IPS-18c (cell line): ENCODE measurements around the gene SLC8A1.

Experiments
- H3K4me3 ChIP-seq: 2 replicates; pipeline ENCODE4 v1.7.0; 2013; ENCODE audit warnings: low read depth, mild to moderate bottlenecking, low read length, moderate library complexity; ENCODE audit not compliant: insufficient read depth
- H3K9me3 ChIP-seq: one replicate; pipeline ENCODE4 v1.6.1; 2013; ENCODE audit warnings: mild to moderate bottlenecking, low read length, moderate library complexity; ENCODE audit not compliant: control insufficient read depth, insufficient read depth

Gene SLC8A1

DNA sequence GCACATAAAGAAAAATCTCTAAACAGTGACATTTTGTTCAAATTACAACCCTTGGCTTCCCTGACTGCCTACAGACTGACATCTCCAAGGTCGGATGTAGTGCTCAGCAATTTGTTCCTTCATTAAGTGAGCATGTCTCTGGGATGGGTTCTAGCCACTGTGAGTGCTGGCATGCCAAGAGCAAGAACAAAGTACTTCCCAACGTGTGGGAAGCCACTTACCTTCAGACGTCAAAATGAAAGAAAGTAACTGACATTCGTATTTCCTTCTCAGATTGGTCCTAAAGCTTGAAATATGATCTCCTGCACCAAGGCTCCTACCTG is 193.8 kb downstream of the SLC8A1 start:
- H3K4me3 ChIP-seq, result no peak overlapping the region
- H3K9me3 ChIP-seq, result no peaks in the 10 kb centered on the region

DNA sequence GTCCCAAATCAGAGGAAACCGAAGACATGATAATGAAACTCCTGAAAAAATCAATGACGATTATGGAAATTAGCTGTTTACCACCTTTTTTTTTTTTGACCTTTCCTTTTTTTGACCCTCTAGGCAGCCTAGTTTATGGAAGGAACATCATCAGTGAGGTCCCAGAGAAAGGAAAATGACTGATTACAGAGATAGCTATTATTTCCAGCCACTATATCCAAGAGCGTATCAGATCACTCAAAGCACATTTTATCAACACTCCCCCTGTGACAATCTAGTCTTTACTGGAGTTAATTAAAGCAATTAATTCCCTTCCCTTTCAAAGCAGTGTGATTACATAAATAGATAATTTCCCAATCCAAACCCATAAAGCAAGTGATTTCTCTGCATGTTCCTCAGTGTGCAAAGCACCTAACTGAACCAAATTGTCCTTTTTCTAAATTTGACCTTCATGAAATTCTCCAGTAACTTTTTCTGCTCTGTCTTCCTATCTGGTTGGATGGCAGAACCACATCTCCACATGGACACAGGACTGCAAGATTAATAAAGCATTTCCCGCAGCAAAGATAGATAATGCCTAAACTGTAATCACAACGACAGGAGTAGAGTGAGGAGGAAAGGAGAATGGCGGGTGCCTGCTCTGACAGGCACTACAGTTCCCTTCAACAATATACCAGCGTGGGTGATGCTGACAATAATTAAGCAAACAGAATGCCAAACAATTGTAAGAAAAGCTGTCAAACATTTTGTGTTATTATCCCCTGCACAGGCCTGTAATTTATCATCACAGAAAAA is 194.4 kb downstream of the SLC8A1 start:
- no peak overlapping the region for H3K4me3 ChIP-seq
- no peaks in the 10 kb centered on the region for H3K9me3 ChIP-seq

DNA sequence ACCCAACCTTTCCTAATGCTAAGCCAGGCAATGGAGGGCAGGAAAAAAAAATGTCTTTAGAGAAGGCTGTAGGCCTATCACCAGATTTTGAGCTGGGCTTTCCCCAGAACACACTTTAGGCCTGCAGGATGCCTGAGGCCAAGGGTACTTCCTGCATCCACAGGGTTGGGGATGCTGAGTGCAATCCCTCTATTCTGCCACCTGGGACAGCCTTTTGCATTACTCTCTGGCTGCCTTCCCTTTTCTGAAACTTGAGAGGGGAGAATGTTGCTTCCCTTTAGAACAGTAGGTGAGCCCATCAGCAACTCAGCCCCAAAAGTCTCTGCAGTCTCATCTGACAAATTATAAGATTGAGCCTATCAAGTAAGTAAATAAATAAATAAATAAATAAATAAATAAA is 195.2 kb downstream of the SLC8A1 start:
- Histone ChIP-seq H3K9me3 (no peaks in the 10 kb centered on the region), H3K4me3 (no peak overlapping the region)

DNA sequence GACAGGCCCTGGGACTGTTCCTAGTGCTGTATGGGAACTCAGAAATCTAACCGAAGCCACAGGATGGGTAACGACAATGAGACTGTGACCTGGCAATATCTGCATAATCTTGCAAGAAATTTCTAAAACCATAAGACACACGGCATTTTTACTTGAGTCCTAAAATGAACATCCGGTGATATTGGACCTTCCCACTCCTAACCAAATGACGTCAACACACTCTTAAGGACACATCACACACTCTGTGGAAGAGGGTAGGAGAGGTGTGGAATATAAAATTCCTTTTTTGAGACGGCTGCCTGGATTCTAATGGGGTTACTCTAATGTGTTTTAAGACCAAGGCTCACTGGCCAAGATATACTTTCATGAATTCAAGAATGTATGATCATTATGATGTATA is 195.9 kb downstream of the SLC8A1 start:
- Histone ChIP-seq H3K4me3 (no peak overlapping the region), H3K9me3 (no peaks in the 10 kb centered on the region)

DNA sequence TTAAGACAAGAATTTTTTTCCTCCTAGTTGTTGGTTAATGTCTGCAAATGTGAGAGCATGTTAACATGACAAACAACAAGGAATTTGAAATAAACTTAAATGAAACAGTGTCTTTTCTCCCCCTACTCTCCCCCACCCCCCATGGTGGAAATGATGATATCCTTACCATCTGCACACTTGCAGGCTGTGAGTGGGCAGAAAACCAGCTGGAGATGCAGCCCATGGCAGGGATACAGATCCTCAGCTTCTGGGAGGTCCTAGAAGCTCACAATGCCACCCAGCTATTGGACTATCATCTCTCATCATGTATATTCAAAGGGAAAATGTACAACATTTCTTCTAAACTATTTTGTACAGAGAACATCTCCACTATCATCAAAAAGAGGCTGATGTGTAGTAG is 196.8 kb downstream of the SLC8A1 start:
- no peaks in the 10 kb centered on the region for H3K9me3 ChIP-seq
- H3K4me3 ChIP-seq, result no peak overlapping the region

DNA sequence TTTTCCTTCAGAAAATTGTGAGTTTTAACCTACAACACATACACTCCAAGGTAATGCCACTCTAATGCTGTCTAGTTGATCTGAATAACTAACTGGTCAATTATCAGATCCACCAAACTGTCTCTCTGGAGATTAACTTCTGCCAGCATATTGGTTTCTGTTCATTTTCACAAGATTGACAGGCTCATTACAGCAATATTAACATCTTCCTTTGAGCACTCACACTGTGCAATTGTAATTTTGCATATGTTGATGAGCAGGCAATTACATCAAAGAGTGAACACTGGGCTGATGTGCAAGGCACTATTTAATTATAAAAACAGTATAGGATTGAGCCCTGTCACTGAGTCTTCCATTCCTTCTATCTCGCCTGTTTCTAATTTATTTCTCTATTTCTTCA is 197.3 kb downstream of the SLC8A1 start:
- H3K4me3 ChIP-seq, result no peak overlapping the region
- H3K9me3 ChIP-seq, result no peaks in the 10 kb centered on the region

DNA sequence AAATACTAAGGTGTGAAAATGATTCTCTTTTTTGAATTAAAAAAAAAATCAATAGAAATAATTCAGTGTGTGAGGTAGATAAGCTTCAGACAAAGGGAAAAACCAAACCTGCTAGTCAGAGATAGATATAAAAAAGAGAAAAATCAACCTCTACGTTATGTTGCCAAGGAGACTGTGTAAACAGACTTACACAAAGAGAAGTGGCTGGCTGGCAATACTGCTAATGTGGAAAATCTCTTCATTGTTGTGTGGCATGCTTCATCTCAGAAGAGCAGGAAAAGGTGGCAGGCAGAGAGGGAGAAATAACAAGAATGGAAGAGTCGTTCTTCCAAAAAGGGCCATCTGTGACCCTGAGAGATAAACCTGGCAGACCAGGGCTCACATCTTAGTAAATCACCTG is 200.8 kb downstream of the SLC8A1 start:
- H3K9me3 ChIP-seq, result no peaks in the 10 kb centered on the region

DNA sequence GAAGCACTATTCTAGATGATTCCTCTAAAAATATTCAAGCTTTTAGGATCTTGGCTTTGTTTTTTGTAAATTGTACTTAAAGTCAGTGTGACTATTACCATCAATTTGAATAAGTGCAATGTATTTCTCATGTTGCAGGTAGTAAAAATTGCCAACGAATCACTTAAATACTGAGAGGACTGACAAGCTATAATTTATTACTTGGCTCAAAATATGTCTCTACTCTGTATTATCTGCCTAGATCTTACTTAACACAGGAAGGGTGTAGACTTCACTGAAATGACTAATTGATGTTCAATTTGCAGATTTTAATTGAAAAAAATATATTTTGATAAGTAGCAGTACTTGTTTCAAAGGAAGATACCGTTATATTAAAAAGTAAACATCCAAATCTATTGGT is 202.3 kb downstream of the SLC8A1 start:
- Histone ChIP-seq H3K9me3 (no peaks in the 10 kb centered on the region), H3K4me3 (no peak overlapping the region)

More for the DNA sequence above, 200.8 kb downstream of the SLC8A1 start:
- H3K4me3 ChIP-seq, result no peak overlapping the region

DNA sequence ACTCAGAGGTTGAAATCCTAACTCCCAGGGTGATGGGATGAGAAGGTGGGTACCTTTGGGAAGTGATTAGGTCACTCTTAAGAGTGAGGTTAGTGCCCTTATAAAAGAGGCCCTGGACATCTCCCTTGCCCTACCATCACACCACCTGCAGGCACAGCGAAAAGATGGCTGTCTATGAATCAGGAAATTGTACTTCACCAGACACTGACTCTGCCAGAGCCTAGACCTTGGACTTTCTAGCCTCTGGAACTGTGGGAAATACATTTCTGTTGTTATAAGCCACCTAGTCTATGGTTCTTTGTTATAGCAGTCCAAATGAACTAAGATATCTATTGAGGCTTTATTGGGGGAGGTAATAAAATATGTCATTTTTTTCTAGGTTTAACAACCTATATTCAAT is 203.6 kb downstream of the SLC8A1 start:
- Histone ChIP-seq H3K9me3 (no peaks in the 10 kb centered on the region), H3K4me3 (no peak overlapping the region)

DNA sequence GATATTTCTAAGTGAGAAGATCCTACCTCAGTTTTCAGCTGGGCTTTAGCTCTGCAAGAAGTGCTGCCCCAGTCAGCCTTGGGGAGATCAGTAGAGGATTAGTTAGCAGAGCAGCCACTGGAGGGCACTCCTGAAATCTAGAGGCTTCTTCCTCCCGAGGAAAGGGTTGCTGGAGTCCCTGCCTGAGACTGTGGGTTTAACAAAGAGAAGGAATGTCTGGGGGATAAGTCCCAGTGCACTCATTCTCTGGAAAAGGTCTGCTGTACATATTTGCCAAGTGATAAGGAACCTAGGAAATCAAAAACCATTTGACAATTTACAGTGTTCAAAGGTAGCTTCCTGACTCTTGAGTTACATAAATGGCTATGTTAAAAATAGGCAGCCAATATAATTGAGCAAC is 207.2 kb downstream of the SLC8A1 start:
- no peak overlapping the region for H3K4me3 ChIP-seq
- no peaks in the 10 kb centered on the region for H3K9me3 ChIP-seq

DNA sequence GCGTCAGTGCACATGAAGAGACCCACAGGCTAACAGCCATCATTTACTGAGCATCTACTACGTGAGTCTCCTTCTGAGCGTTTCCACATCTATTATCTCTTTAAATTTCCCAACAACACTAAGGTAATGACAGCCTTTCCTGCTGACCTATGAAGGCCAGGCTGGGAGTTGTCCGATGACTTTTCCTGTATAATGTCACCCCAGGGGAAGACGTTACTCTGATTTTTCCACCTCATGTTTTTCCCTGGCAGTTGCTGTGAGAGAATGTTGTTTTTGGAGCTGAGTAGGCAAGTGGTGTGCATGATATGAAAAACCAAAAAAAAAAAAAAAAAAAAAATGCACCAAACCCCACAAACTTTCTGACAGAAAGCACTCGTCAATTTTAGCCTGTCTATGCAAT is 207.6 kb downstream of the SLC8A1 start:
- Histone ChIP-seq H3K9me3 (no peaks in the 10 kb centered on the region), H3K4me3 (no peak overlapping the region)

DNA sequence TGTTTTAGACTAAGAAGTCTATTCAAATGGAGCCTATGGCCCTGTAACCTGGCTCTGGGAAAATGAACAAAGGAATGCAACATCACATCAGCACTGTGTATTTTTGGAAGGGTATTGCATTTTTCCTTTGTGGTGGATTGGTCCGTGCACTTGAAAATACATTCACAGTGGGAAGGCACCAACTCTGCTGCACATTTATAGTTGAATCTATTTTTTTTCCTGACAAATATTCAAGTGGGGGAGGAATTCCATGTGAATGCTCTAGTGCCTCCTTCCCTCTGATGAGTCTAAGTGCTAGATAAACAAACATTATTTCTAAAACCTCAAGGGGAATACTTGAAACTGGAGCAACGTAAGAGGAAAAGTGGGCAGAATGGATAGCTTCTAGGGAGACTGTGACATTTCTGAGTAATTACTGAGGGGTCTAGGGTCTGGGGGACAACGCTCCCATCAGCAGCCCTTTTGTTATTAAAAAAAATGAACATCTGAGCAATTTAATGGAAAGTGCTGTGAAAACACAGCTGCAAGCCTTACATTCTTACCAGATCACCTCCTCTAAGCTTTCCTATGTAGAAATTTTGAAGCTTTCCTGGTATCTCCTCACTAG is 208.2 kb downstream of the SLC8A1 start:
- H3K9me3 ChIP-seq, result no peaks in the 10 kb centered on the region
- H3K4me3 ChIP-seq, result no peak overlapping the region

DNA sequence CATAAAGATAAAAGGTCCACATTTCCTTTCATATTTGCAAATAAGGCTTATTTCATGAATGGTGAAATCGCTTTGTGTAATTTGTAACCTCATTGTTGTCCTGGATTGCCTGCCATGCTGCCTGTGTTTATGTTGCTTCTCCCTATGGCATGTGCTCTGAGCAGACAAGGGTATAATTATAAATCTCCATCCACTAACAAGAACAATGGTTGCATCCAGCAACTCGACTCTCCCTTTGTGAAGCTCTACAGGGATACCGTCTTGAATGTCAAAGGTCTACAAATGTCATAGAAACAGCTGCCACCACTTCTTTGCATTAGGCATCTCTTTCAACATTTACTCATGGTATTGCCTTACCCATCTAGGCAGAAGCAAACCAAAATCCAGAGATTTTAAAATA is 209.6 kb downstream of the SLC8A1 start:
- no peak overlapping the region for H3K4me3 ChIP-seq
- no peaks in the 10 kb centered on the region for H3K9me3 ChIP-seq

DNA sequence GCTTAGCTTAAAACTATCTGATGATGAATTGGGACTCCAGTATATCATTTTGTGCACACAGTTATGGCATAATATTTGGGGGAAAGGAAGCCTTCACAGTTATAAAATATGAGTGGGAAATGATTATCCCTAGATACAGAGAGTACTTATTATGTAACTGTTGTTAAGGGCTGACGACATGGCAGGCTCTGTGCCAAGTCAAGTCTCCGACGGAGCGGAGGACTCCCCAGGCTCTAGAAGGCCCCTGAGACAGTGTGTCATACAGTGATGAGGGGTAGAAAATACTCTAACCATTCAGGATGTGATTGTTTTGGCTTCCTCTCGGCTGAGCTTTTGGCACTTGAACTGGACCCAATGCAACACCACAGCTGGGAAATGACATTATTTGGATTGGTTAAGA is 211.8 kb downstream of the SLC8A1 start:
- Histone ChIP-seq H3K9me3 (no peaks in the 10 kb centered on the region), H3K4me3 (no peak overlapping the region)

DNA sequence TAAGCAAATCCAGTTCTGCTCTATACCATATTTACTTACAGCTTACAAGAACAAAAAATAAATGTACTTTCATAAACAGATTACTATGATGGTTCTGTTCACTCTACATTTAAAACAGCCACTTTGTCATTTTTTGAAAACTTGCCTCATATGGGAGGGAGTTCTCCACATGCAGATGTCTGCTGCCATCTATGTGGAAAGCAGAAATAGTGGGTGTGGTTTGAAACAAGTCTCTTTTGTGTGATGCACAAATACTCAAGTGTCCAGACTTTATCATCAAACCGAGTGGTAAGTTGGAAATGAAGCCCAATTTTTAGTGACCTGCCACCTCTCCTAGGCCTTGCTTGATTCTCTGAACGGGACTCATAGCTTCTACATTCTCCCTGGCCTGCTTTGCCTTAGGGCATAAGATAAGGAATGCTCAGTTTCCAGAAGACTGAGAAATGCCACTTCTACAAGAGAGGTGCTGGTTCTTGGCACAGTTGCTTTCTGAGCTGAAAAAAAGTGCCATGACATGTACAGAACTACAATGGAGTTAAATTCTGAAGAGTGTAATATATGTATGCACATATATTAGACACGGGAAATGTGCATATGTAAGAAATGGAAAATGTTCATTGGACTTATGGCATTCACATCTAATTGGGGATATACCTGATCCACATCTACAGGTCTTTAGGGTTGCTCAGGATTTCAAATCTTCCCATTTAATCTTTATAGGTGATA is 221.0 kb downstream of the SLC8A1 start:
- H3K9me3 ChIP-seq, result peaks cover 2% of the 10 kb centered on the region
- no peak overlapping the region for H3K4me3 ChIP-seq

DNA sequence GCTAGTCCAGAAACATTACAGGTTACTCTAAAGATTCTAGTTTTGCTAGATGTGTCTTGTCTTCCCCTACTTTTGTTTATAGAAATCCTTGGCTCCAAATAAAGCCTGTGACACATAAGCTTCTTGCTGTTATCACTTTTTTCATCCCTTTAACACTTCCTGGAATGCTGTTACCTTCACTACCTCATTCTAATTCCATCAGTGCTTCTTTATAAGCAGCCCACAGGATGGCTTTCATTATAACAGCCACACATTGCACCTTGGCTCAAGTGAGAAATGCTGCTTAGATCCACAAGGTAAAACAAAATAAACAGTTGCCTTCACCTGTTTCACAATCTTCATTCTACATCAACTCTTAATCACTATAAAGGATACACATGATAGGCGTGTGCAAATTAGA is 221.7 kb downstream of the SLC8A1 start:
- H3K4me3 ChIP-seq, result no peak overlapping the region
- H3K9me3 ChIP-seq, result peaks cover 2% of the 10 kb centered on the region

DNA sequence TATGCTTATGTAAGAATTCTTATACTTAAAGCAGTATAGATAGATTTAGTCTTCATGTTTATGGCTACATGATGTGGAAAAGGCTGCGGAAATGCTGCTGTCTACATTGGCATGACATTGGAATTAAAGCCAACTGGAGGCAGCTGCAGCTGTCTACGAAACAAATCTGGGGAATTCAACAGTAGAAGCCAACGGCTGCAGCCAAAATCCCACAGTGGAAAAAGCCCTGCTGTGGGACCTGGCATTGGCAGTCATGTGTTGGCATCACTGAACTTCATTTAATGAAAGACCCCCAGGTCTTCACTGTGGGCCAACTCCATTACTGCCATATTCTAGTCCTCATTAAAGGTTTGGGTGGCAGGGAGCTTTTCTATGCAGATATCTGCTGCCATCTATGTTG is 223.6 kb downstream of the SLC8A1 start:
- no peak overlapping the region for H3K4me3 ChIP-seq
- peaks cover 2% of the 10 kb centered on the region for H3K9me3 ChIP-seq

DNA sequence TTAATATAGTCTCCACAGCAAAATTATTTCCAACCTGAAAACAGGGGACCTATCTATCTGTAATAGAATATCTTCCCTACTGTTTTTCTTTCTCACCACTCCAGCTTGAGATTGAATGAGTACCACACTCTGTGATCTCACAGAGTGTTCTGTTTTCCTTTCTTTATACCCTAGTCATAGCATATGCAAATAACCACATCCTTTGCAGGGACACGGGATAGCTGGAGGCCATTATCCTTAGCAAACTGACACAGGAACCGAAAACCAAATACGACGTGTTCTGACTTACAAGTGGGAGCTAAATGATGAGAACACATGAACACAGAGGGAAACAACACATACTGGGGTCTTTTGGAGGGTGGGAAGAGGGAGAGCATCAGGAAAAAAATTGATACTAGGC is 224.7 kb downstream of the SLC8A1 start:
- H3K4me3 ChIP-seq, result no peak overlapping the region
- peaks cover 2% of the 10 kb centered on the region for H3K9me3 ChIP-seq
